ENCODE results near the gene ZBTB11.

DNA sequence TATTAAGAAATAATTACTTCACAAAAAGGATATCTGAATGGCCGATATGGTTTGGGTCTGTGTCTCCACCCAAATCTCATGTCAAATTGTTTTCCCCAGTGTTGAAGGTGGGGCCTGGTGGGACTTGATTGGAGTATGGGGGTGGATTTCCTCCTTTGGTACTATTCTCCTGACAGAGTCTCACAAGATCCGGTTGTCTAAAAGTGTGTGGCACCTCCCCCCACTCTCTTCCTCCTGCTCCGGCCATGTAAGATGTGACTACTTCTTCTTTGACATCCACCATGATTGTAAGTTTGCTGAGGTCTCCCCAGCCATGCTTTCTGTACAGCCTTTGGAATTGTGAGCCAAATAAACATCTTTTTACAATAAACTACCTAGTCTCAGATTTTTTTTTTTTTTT, 34.5 kb downstream of the ZBTB11 start:
- no peak for TF ChIP-seq POLR2A (IDR thresholded peaks at IDR 0.05; ENCODE audit: low read depth, low read length)
- TF ChIP-seq POU2F2 (IDR thresholded peaks at IDR 0.05; ENCODE audit: low read depth, low read length) = no peak
- TF ChIP-seq SPI1 (IDR thresholded peaks at IDR 0.05; ENCODE audit: low read depth, low read length) = no peak
- no peak for TF ChIP-seq POLR2AphosphoS5 (IDR thresholded peaks at IDR 0.05; ENCODE audit: low read depth, low read length)

Measured in GM12891 (cell line).